Measurements from ENCODE around the gene EMILIN1. TPM values are rescaled to one million over a fixed set of nuclear protein-coding genes. Genes with fewer than 3 reads are reported as not detected.

The EMILIN1 gene
- total and polyA plus RNA-seq, 2 of the 4 experiments (the other 2 are of a cell fraction), result 26.5 to 95.6 TPM

DNA sequence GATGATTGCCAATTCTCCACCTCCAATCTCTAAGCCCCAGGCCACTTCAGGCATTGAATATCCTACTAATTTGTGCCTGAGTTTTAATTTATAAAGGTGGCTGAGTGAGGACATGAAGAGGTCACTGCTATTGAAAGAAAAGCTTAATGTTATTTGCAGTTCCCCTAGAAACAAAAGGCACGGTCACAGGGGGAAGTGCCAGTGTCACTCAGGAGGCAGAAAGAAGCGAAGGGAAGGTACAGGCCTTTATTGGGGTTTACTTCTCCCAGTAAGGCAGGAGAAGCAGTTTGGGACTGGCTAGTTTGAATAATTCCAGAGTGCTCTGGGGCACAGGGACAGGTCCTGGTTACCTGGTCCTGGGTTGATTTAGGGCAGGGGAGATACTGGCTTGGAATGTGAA lies 43.5 kb downstream of the EMILIN1 start:
- Histone ChIP-seq H4K20me1 (ENCODE audit: insufficient read depth, low read length) (no peaks in the 10 kb centered on the region), H3K9me3 (ENCODE audit: control insufficient read depth, insufficient read depth, low read length) (peaks cover 6% of the 10 kb centered on the region; the same call in 1 of the 2 replicates), H3K9ac (ENCODE audit: low read depth, low read length) (no peak overlapping the region), H2AFZ (replicated peaks; ENCODE audit: low read length, poor library complexity) (no peak overlapping the region), H3K9me1 (ENCODE audit: insufficient read depth, low read length) (peaks cover 4% of the 10 kb centered on the region; the same call in 1 of the 2 replicates), H4K8ac (ENCODE audit: low read depth in 2 of 2, low read length in 2 of 2) (no peak overlapping the region), H3K56ac (ENCODE audit: extremely low read depth, insufficient read depth, low read length) (no peak overlapping the region), H3K79me1 (ENCODE audit: low read depth in 1 of 2, low read length in 2 of 2) (no peaks in the 10 kb centered on the region), H3K4me2 (ENCODE audit: low read depth, low read length) (no peak overlapping the region), H3K18ac (ENCODE audit: low read depth, low read length) (no peak overlapping the region), H2AK9ac (replicated peaks; ENCODE audit: low read depth, low read length, poor library complexity) (no peak overlapping the region), H4K91ac (ENCODE audit: insufficient read depth, low read depth, low read length) (no peak overlapping the region), H4K5ac (ENCODE audit: low read depth, low read length) (no peak overlapping the region), H2BK20ac (ENCODE audit: low read depth, low read length) (no peak overlapping the region), H2AK5ac (ENCODE audit: low read depth, low read length) (no peak overlapping the region), H3K23ac (ENCODE audit: low read depth, low read length) (no peak overlapping the region), H3K36me3 (ENCODE audit: control insufficient read depth, insufficient read depth, low read length) (no peaks in the 10 kb centered on the region), H2BK5ac (ENCODE audit: low read depth, low read length, poor library complexity, severe bottlenecking) (no peak overlapping the region), H3K14ac (replicated peaks; ENCODE audit: low read depth, low read length) (no peak overlapping the region), H3K4me1 (ENCODE audit: control insufficient read depth, insufficient read depth, low read length) (peaks cover 7% of the 10 kb centered on the region), H3K27ac (ENCODE audit: insufficient read depth, low read length) (no peak overlapping the region), H2BK120ac (ENCODE audit: low read depth, low read length) (no peak overlapping the region), H3K4me3 (ENCODE audit: insufficient read depth, low read depth, low read length) (no peak overlapping the region), H3K27me3 (ENCODE audit: control insufficient read depth, insufficient read depth, low read length) (peaks cover 58% of the 10 kb centered on the region), H2BK15ac (ENCODE audit: low read depth, low read length) (no peak overlapping the region), H3K4ac (ENCODE audit: low read depth, low read length) (no peak overlapping the region)
- intact Hi-C loops (cut with micrococcal nuclease) (no loop called here), in situ Hi-C loops (cut with MboI; ENCODE audit: low sequenced_read_pairs) (no loop called here), dilution Hi-C loops (cut with HindIII; ENCODE audit: low sequenced_read_pairs, unreplicated experiment) (no loop called here)
- TF ChIP-seq RAD21 (IDR thresholded peaks at IDR 0.05; ENCODE audit: low read length) (no peak), NFE2L2 (IDR thresholded peaks at IDR 0.05; ENCODE audit: low read depth, low read length) (no peak), MAZ (IDR thresholded peaks at IDR 0.05; ENCODE audit: borderline replicate concordance, low read depth, low read length) (no peak), BHLHE40 (IDR thresholded peaks at IDR 0.05; ENCODE audit: low read depth, low read length) (no peak), RCOR1 (IDR thresholded peaks at IDR 0.05; ENCODE audit: insufficient replicate concordance, low read length) (no peak), FOS (IDR thresholded peaks at IDR 0.05; ENCODE audit: low read depth, low read length) (no peak), CEBPB (IDR thresholded peaks at IDR 0.05; ENCODE audit: low read depth, low read length) (no peak), MAFK (IDR thresholded peaks at IDR 0.05; ENCODE audit: low read depth, low read length) (no peak), CHD1 (IDR thresholded peaks at IDR 0.05; ENCODE audit: low read depth, low read length) (no peak), POLR2A (IDR thresholded peaks at IDR 0.05; ENCODE audit: low read depth, low read length) (no peak), RFX5 (IDR thresholded peaks at IDR 0.05; ENCODE audit: low read depth, low read length) (no peak)
- TF ChIP-seq, protein P1, sequence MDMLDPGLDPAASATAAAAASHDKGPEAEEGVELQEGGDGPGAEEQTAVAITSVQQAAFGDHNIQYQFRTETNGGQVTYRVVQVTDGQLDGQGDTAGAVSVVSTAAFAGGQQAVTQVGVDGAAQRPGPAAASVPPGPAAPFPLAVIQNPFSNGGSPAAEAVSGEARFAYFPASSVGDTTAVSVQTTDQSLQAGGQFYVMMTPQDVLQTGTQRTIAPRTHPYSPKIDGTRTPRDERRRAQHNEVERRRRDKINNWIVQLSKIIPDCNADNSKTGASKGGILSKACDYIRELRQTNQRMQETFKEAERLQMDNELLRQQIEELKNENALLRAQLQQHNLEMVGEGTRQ (IDR thresholded peaks at IDR 0.05; ENCODE audit: low read depth, low read length), result no peak
- TF ChIP-seq, protein P2, sequence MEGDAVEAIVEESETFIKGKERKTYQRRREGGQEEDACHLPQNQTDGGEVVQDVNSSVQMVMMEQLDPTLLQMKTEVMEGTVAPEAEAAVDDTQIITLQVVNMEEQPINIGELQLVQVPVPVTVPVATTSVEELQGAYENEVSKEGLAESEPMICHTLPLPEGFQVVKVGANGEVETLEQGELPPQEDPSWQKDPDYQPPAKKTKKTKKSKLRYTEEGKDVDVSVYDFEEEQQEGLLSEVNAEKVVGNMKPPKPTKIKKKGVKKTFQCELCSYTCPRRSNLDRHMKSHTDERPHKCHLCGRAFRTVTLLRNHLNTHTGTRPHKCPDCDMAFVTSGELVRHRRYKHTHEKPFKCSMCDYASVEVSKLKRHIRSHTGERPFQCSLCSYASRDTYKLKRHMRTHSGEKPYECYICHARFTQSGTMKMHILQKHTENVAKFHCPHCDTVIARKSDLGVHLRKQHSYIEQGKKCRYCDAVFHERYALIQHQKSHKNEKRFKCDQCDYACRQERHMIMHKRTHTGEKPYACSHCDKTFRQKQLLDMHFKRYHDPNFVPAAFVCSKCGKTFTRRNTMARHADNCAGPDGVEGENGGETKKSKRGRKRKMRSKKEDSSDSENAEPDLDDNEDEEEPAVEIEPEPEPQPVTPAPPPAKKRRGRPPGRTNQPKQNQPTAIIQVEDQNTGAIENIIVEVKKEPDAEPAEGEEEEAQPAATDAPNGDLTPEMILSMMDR (conservative IDR thresholded peaks at IDR 0.05; ENCODE audit: low read depth, low read length), result no peak
- TF ChIP-seq, protein P3, sequence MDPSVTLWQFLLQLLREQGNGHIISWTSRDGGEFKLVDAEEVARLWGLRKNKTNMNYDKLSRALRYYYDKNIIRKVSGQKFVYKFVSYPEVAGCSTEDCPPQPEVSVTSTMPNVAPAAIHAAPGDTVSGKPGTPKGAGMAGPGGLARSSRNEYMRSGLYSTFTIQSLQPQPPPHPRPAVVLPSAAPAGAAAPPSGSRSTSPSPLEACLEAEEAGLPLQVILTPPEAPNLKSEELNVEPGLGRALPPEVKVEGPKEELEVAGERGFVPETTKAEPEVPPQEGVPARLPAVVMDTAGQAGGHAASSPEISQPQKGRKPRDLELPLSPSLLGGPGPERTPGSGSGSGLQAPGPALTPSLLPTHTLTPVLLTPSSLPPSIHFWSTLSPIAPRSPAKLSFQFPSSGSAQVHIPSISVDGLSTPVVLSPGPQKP (IDR thresholded peaks at IDR 0.05; ENCODE audit: borderline replicate concordance, low read depth, low read length), result no peak
- ATAC-seq (ENCODE audit: low read depth), result no peak
- no TSS peak for BruUV-seq (replicated peaks)
- POLR2A ChIA-PET (ENCODE audit: unreplicated experiment), result no interaction called here
- WGBS, 2 experiments (ENCODE audit: extremely low coverage in 2 of 2, insufficient read length in 1 of 2), result 80% methylated on average over 1 of the region's 2 CpGs; no CpG with 5 or more reads in 1 of the 2 experiments
- no peak for DNase-seq
- CTCF ChIA-PET, result no interaction called here

Measured in IMR-90 (cell line).